GM21737 (cell line): ENCODE measurements around the gene CPT2.

ENCODE experiments used
- ATAC-seq: cut with Tn5 transposase; IDR thresholded peaks from one replicate; pipeline ENCODE4 v1.9.1; 2021; ENCODE audit warnings: mild to moderate bottlenecking, moderate library complexity; ENCODE audit not compliant: unreplicated experiment

Gene CPT2

GRCh38 chr1:53259932-53260331, 63.3 kb downstream of the CPT2 start:
- ATAC-seq: no peak

DNA sequence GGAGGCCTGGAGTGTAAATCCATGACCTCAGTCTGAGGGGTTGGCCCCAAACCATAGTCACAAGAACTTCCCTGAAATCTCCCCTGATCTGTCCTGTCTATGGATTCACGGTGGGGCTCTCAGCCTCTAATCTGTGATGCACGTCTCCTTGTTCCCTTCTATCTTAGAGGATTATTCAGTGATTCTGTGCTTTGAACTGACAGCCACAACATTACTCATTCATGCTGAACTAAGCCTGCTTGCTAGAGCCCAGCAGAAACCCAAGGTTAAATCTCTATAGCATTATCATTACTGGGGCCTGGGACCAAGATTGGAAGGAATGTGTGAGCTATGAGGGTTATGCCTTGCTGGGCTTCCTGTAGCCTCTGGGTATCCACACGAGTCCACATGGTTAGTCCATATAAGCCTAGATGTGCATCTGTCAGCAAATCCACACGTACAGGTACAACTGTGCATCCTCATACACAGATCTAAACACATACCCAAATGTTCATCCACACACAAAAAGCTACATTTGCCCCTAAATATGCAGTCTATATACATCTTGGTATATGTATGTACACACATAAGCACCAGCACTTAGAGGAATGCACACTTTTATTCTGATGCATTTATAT, 64.1 kb downstream of the CPT2 start:
- ATAC-seq: no peak

DNA sequence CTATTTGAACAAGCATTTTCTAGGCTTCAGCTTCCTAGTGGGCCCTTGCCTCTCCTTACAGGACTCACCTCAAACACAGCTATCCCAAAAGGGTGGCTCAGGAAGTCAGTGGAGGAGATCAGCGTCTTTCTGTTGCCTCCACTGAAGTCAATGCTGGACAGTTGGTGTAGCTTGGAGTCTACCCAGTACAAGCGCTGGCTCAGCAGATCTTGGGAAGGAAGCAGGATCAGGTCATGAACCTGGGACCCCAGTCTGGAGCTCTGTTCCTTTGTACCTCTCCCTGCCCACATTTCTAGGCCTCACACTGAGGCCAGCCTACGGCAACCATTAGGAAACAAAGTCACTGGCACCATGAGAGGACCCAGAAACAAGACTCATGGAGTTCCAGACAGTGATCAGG, 65.4 kb downstream of the CPT2 start:
- no peak for ATAC-seq
